HuH-7 (cell line): Measurements from ENCODE around the gene ANKFY1.

Experiments
- DNase-seq: peaks from one replicate; pipeline ENCODE4 v3.0.0; 2011; ENCODE audit warnings: low spot score

ANKFY1 gene, protein sequence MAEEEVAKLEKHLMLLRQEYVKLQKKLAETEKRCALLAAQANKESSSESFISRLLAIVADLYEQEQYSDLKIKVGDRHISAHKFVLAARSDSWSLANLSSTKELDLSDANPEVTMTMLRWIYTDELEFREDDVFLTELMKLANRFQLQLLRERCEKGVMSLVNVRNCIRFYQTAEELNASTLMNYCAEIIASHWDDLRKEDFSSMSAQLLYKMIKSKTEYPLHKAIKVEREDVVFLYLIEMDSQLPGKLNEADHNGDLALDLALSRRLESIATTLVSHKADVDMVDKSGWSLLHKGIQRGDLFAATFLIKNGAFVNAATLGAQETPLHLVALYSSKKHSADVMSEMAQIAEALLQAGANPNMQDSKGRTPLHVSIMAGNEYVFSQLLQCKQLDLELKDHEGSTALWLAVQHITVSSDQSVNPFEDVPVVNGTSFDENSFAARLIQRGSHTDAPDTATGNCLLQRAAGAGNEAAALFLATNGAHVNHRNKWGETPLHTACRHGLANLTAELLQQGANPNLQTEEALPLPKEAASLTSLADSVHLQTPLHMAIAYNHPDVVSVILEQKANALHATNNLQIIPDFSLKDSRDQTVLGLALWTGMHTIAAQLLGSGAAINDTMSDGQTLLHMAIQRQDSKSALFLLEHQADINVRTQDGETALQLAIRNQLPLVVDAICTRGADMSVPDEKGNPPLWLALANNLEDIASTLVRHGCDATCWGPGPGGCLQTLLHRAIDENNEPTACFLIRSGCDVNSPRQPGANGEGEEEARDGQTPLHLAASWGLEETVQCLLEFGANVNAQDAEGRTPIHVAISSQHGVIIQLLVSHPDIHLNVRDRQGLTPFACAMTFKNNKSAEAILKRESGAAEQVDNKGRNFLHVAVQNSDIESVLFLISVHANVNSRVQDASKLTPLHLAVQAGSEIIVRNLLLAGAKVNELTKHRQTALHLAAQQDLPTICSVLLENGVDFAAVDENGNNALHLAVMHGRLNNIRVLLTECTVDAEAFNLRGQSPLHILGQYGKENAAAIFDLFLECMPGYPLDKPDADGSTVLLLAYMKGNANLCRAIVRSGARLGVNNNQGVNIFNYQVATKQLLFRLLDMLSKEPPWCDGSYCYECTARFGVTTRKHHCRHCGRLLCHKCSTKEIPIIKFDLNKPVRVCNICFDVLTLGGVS

DNA sequence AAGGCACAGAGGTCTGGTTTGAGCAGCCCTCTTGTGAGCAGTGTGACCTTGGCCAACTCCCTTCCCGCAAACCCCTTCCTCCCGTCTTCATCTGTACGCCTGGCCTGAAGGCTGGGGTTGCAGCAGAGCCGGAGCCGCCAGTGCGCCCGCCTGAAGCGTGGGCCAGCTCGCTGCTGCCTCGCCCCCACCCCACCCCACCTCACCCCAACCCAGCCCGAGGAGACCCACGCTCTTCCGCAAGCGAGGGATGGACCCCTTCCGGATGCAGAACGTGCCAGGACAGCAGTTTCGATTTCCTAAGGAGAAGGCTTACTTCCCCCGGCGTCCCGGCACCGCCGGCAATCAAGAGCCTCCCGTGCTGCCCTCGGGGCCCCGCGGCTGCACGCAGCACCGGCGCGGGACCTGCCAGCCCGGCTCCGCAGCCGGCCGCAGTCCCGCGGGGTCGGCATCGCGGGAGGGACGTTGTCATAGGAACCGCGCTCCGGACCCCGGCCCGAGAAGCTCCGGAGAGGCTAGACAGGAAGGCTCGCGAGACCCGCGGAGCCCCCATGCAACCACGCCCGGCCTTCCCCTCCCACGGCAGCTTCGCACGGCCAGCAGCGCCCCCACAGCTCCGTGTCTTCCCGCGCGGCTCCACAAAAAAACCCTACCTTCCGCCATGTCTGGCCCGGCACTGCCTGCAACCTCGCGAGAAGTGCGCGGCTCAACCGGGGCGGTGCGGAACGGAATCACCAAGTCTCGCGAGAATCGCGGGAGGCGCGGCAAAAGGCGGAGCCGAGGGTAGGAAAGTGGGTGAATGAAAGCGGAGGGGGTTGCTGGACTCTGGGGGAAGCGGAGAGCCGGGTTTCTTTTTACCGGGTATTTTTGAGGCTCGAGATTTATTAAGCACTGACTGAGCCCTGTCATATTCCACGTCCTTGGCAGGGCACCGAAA, at the start of gene ANKFY1:
Gene ANKFY1 (minus strand): TSS at position 698 of the 934 bp plus-strand sequence. CDS start 38 bp downstream, at position 660.
- DNase-seq = peak; percentile 81

DNA sequence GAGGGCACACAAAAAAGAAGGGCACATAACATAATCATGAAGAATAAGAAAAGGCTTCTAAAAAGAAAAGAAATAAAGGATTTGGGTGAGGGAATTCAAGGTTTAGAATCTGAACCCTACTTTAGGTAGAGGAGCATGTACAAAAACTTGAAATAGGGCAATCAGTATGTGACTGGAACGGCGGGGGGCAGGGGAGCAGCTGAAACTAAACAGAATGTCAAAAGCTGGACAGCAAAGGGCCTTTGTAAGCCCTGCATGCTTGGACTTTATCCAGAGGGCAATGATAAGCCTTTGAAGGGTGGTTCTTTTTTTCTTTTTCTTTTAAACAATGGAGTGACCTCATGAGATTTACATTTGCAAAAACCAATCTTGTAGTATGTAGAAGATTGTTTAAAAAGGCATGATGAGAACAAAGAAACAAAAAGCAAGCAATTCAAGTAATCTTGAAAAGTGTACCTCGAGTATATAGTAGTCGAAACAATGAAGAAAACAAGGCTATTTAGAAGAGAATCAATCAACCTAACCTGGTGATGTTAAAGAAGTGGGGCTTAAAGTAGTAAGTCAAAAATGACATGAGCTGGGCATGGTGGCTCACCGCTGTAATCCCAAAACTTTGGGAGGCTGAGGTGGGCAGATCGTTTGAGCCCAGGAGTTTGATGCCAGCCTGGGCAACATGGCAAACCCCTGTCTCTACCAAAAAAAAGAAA, 46.7 kb upstream of the ANKFY1 start:
- no peak for DNase-seq

DNA sequence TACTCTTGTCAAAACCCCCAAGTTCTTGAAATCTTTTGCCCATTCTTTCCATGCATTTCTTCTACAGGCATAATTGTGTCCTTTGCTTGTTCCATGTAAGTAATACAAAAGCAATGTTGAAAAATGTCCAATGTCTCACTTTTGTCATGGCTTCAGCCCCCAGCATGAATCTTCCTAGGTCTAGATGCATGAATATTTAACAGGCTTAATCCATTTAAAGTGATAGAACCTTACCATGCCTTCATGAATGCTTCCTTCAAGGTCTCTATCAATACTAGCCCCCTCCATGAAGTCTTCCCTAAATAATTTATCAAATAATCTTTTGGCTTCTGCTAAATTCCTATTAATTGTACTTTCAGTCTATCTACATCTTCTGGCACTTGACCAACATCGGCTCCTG, 46.1 kb upstream of the ANKFY1 start:
- no peak for DNase-seq

DNA sequence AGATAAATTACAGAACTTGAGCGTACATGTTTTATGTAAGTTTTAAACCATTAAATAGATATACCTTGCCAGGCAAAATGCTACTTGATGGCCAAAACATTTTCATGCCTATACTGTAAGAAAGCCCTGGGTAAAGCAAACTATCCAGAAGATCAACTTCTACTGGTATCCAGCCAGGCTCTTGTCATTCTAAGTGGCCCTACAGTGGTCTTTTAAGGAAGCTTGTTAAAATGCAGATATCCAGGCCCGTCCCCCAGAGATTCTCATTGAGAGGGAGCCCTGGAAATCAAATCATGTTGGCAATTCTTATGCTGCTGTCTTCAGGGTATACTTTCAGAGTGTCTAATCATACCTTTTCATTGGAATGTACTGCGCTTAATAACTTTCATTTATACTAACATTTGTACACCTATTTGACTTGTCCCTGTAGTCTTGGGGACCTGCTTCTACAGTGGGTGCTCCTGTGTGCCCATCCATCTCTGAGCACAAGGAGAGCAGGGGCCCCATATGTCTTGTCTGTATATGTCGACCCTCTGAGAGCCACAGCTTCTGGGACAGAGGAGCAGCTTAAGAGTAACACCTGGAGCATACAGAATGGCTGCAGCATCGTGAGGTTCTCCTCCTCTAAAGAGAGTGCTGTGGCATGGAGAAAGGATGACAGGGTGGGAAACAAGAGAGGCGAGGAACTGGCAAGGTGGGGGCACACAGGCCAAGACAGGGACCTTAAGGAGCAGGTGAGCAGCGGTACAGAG, 43.6 kb upstream of the ANKFY1 start:
- no peak for DNase-seq

DNA sequence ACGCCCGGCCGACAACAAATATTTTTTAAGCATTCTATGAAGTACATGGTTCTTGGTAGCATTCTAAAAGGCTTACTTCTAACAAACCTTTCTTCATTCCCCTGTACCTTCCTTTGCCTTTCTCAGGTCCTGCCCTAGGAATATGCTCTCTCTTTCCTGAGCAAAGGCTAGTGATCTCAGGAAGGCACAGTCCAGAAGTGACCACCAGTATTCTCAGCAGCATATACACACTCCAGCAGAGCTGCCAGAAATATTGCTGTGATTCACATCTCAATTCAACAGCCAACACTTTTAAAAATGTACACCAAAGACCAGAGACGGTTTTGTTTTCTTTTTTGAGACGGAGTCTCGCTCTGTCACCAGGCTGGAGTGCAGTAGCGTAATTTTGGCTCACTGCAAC, 41.4 kb upstream of the ANKFY1 start:
- no peak for DNase-seq

DNA sequence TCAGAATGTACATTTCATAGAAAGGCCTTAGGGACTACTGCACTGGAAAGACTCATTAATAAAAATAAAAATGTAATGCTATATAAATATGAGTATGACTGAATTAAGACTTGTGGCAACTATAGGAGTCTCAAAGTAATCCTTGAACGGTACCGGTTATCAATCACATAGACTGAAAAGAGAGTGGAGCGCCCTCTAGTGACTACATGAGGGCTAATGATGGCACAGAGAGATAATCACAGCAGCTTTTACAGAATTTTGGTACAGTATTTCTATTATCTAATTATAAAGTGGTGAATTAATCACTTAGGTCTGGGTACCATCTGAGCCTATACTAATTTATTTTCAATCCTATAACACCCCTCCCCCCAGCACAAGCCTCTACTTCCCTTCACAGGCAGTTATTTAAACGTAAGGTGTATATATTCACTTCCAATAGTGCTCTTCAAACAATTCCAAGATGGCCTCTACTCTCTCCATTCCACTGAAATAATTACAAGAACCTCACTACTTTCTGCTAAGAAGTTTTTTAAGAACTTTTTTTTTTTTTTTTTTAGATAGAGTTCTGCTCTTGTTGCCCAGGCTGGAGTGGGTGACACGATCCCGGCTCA, 40.7 kb upstream of the ANKFY1 start:
- DNase-seq = peak; percentile 32

DNA sequence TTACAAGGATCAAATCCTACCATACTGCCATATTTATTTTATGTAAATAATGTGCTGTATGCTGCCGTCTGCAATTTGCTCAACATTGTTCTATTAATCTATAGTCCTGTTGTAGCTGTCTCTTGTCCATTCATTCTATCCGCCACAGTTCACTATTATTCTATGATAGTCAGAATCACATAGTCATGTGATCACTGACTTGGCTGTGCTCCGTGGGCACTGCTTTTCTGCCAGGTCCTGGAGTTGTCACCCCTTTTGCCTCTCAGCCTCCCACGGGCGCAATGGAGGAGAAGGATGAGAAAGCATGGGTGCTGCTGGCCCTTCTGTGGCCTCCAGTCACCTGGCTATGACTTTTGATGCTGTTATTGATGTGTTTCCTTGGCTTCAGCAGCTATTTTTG, 37.3 kb upstream of the ANKFY1 start:
- no peak for DNase-seq

DNA sequence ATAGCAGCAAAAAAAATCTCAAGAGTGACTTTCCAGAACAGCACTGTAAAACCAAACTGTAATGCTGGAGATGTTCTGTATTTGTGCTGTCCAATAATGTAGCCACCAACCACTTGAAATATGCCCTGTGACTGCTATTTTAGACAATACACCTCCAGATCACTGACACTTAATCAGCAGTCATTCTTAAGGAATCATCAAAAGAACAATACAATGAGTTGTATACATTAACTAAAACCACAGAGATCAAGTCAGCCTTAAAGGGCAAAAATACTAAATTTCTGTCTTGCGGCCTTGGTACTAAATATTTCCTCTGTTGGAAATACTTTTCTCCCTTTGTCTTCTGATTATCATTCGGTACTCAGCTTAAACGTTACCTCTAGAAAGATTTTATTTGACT, 33.6 kb upstream of the ANKFY1 start:
- DNase-seq = no peak

DNA sequence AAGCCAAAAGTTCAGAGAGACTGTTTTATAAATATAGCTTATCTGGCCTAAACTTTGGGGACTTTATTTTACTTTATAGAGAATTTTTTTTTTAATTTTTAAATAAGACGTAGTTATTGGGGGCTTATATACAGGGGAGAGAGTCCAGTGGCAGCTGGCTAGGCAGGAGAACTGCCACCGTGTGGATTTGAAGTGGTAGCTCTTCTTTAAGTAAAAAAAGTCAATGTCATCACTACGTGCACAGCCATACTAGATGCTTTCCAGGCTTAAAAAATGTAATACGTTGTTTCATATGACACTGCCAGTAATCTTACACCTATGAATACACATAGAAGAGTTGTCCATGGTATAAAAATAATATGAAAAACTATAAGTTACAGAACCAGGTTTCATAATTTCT, 31.9 kb upstream of the ANKFY1 start:
- no peak for DNase-seq

DNA sequence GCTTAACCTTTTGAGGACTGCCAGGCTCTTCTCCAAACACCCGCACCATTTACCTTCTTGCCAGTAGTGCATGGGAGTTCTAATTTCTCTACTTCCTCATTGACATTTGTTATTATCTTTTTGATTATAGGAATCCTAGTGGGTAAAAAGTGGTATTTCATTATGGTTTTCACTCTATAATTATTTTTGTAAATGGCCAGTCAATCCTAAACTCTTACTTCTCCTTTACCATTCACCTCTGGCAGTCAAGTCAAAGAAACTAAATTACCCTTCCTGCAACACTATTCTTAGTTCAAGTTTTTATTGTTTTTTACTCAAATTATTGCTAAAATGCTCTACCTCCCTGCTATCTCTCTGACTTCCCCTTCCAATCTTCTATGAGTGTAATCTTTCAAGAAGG, 29.8 kb upstream of the ANKFY1 start:
- DNase-seq = no peak

DNA sequence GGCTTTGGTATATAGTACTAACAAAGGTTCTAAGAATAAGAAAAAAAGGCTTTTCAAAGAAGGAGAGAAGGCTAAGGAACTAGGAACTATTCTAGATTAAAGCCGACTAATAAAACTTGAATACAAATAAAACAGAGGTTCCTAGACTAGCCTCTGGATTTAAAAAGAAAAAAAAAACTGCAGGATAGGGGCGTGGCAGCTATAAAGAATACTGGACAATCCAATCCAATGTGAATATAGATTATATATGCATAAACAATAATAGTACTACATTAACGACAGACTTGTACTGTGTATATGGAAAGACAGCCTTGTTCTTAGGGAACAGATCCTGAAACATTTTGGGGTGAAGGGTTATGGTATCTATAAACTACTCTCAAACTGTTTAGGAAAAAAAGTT, 23.9 kb upstream of the ANKFY1 start:
- no peak for DNase-seq

DNA sequence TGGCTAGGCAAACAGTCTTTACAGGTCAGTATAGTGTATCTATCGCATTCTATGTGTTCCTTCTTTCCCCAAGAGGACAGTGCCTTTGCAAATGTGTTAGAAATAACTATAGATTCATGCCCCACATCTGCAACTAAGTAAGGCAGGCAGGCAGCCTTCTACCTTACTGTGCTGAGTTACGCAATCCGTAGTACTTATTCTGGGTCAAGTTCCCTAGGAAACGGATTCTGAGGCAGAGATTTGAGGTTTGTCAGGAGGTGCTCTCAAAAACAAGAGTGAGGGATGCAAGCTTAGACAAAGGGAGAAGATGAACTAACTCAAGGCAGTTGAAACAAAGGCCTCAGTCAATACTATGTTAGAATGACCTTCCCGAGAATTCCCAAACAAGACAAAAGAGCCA, 12.7 kb upstream of the ANKFY1 start:
- DNase-seq = no peak

DNA sequence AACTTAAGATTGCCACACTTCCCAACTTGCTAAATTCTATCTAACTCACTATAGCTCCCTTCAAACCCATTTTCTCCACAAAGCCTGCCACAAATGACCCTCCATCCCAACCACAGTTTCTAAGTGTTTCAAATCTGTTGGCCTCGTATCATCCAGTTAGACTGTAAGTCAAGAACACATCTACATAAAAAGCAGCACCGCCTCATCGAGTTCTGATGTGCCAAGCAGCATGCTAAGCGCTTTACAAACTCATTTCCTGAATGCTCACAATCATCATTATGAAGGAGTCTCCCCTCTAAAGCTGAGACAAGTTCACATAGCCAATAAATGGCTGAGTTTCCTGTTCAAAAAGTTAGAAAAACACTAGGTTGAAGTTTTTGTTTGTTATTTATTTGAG, 9.2 kb upstream of the ANKFY1 start:
- no peak for DNase-seq

DNA sequence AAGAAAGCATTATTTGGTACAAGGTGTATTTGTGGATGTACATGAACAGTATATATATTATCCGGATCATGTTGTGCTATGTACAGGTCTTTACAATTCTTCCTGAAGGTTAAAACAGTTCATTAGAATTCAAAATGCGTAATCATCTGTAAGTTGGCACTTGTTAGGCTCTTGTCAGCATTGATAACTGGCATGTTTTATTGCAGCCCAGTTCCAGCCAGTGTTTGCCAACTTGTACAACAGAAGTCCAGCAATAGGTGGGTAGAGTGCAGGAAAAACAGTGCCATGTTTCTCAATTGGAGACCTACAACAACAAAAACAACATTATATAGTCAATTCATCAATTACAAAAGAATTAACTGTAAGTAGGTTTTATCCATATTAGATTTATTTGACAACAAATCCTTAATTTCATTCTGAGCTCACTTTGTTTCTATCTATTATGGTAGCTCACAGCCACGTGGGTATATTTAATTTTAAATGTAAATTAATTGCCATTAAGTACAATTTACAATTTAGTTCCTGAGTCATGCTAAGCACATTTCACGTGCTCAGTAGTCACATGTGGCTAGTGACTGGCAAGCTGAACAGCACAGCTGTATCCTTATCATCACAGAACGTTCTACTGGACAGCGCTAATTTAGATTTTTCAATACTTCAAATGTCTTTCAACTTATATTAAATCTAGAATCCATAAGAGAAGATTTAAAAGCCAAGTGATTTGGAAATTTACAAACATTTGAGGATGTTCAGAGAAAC, 8.6 kb upstream of the ANKFY1 start:
- no peak for DNase-seq

DNA sequence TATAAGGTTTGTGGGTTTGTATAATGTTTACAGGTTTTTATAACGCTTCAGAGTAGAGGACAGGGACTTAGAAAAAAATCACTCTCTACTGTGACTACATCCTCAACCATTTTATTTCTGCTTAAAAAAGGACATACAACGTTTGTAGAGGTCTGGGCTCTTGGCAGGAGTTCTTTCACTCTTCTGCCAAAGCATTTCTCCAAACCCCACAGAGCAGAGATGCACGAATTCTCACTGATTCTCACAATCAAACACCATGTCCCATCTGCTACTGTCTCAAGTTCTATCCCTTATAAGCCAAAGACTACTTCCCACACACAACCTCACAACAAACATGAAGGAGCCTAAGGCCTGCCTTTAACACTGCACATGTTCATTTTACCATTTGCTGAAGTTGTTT, 7.0 kb upstream of the ANKFY1 start:
- no peak for DNase-seq

DNA sequence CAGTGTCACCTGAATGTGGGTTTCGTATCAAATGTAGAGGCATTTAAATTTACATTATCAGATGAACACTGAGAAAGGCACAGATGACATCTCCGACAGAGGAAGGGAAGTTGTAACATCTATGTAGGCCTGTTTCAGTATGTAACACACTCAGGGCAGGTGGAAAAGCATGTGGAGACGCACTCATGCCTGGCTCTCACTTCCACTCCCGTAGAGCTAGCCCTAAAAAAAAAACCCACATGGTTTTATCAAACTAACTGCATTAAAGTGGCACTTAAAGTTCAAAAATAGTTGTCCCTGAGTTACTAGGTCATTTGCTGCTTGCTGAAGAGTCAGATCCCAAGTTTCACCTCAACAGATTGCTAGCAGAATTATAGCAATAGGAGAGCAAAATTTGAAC, 6.1 kb upstream of the ANKFY1 start:
- no peak for DNase-seq

DNA sequence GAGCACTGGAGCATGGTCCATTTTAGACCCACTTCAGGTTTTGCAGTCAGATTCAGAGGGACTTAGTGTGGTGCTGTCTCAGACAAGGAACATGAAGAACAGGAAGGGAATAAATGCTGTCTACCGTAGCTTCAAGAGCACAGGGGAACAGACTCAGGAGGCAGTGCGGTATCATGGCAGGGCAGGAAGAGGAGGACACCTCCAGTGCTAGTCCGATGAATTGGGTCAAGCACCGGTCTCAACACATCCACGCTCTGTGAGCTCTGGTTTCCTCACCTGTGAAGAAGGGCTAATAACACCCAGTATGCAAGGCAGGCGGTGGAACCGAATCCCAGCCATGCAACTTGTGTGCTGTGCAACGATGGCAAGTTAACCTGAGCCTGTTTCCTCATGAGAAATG, 3.6 kb upstream of the ANKFY1 start:
- DNase-seq = no peak

DNA sequence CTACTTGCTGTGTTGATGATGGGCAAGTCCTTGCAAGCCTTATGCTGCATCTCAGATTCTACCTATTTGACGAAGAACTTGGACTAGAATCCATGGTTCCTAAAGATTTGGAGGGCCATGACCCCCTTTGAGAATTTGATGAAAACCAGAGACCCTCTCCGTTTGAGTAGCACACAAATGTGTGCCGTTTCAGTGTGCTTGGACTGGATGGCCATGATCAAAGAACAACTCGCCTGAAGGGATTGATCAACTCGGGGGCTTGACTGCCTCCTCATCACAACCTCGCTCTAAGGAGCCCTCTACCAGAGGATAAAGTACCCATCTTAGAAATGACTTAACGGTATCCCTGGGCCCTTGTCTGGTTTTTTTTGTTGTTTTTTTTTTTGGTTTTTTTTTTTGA, 2.8 kb upstream of the ANKFY1 start:
- no peak for DNase-seq

DNA sequence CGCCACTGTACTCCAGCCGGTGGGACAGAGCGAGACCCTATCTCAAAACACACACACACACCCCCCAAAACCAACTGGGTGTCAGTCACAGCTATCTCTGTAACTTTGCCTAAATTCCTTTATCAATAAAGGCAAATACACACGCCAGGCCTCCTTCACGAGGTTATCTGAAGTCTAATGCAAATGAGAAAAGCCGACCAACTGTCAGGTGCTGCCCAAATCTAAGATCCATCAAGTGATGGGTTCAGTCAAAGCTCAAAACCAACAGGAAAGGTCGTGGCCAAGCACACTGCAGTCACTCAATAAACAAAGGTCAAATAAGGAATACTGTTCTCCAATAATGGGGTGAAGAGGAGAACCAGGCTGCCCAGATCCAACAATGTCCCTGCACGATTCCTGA, 1.1 kb downstream of the ANKFY1 start:
- DNase-seq = no peak
